Measurements from ENCODE around the gene PDE6B. TPM values are rescaled to one million over a fixed set of nuclear protein-coding genes. Genes with fewer than 3 reads are reported as not detected.
"Not testable (repeated sequence)": the region's sequence is repeated elsewhere in the genome, so short reads cannot be mapped to it uniquely, and the experiment has no call there.

The PDE6B gene
- total RNA-seq, 1 donor from 2014 or later, result 4.2 TPM

DNA sequence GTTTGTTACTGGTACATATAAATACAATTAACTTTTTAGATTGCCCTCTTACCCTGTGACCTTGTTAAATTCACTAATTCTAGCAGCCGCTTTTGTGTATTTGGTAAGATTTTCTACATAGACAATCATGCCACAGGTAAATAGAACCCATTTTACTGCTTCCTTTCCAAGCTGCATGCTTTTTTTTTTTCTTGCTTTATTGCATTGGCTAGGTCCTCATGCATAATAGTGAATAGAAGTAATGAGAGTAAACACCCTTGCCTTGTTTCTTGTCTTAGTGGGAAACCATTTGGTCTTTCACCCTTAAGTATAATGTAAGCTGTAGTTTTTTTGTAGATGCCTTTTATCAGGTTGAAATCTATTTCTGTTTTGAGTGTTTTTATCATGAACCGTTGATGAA is 41.6 kb upstream of the PDE6B start:
- H3K27ac ChIP-seq, result no peak overlapping the region
- H3K4me1 ChIP-seq, result no peaks in the 10 kb centered on the region
- no peaks in the 10 kb centered on the region for H3K9me3 ChIP-seq
- intact Hi-C loops (cut with DNase I), result no loop called here
- no peaks in the 10 kb centered on the region for H3K36me3 ChIP-seq
- TF ChIP-seq POLR2A (IDR thresholded peaks at IDR 0.05) (no peak), POLR2AphosphoS5 (IDR thresholded peaks at IDR 0.05; ENCODE audit: insufficient read depth in 1 of 2, low read depth in 1 of 2) (no peak), CTCF (IDR thresholded peaks at IDR 0.05) (no peak)
- H3K27me3 ChIP-seq, result no peaks in the 10 kb centered on the region
- no peak for DNase-seq (ENCODE audit: extremely low spot score in 2 of 2)
- H3K4me3 ChIP-seq, result no peak overlapping the region

- Histone ChIP-seq H3K4me1 (no peaks in the 10 kb centered on the region), H3K36me3 (no peaks in the 10 kb centered on the region), H3K9me3 (no peaks in the 10 kb centered on the region), H3K4me3 (no peak overlapping the region), H3K27ac (no peak overlapping the region), H3K27me3 (no peaks in the 10 kb centered on the region)
- no peak for TF ChIP-seq POLR2AphosphoS5 (IDR thresholded peaks at IDR 0.05; ENCODE audit: insufficient read depth in 1 of 2, low read depth in 1 of 2)
- TF ChIP-seq CTCF (IDR thresholded peaks at IDR 0.05), result no peak
- TF ChIP-seq POLR2A (IDR thresholded peaks at IDR 0.05), result no peak
- intact Hi-C loops (cut with DNase I), result no loop called here
- DNase-seq (ENCODE audit: extremely low spot score in 2 of 2), result no peak
These were observed 37.6 kb upstream of the PDE6B start for GRCh38 chr4:587671-588350.

- Histone ChIP-seq H3K27ac (no peak overlapping the region), H3K9me3 (no peaks in the 10 kb centered on the region), H3K36me3 (no peaks in the 10 kb centered on the region), H3K4me3 (no peak overlapping the region), H3K4me1 (no peaks in the 10 kb centered on the region), H3K27me3 (no peaks in the 10 kb centered on the region)
- intact Hi-C loops (cut with DNase I), result no loop called here
- TF ChIP-seq POLR2AphosphoS5 (IDR thresholded peaks at IDR 0.05; ENCODE audit: insufficient read depth in 1 of 2, low read depth in 1 of 2), result no peak
- DNase-seq (ENCODE audit: extremely low spot score in 2 of 2), result no peak
These were observed 37.0 kb upstream of the PDE6B start for GRCh38 chr4:588351-588849.

DNA sequence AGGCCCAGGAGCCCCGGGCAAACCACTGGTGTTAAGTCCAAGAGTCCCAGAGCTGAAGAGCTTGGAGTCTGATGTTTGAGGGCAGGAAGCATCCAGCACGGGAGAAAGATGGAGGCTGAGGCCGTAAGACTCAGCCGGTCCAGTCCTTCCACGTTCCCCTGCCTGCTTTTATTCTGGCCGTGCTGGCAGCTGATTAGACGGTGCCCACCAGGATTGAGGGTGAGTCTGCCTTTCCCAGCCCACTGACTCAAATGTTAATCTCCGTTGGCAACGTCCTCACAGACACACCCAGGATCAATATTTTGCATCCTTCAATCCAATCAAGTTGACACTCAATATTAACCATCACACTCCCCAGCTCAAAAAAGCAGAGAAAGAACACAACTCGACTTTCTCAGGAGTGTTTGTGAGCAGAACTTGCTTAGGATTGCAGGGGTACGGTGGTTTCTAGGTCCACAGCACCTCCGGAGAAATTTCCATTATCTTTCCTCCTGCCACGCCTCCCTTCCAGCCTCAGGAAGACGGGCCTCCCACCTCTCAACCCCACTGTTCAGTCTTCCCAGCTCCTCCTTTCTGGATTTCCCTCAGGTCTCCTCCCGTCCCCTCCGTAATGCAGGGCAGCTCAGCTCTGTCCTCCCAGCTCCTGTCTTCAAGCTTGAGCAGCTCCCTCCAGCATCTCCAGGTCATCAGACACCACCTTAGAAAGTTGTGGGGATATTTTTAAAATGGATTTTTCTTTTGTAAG is 36.0 kb upstream of the PDE6B start:
- Histone ChIP-seq H3K36me3 (no peaks in the 10 kb centered on the region), H3K27me3 (no peaks in the 10 kb centered on the region), H3K27ac (no peak overlapping the region), H3K4me1 (no peaks in the 10 kb centered on the region), H3K4me3 (no peak overlapping the region), H3K9me3 (no peaks in the 10 kb centered on the region)
- TF ChIP-seq POLR2AphosphoS5 (IDR thresholded peaks at IDR 0.05; ENCODE audit: insufficient read depth in 1 of 2, low read depth in 1 of 2) (no peak), CTCF (IDR thresholded peaks at IDR 0.05) (no peak), POLR2A (IDR thresholded peaks at IDR 0.05) (no peak)
- DNase-seq (ENCODE audit: extremely low spot score in 2 of 2), result no peak
- intact Hi-C loops (cut with DNase I), result no loop called here

GRCh38 chr4:590313-590841 is 35.0 kb upstream of the PDE6B start:
- Histone ChIP-seq H3K36me3 (no peaks in the 10 kb centered on the region), H3K4me1 (no peaks in the 10 kb centered on the region), H3K27ac (no peak overlapping the region), H3K9me3 (no peaks in the 10 kb centered on the region), H3K27me3 (no peaks in the 10 kb centered on the region), H3K4me3 (no peak overlapping the region)
- DNase-seq (ENCODE audit: extremely low spot score in 2 of 2), result no peak
- TF ChIP-seq CTCF (IDR thresholded peaks at IDR 0.05), result no peak
- TF ChIP-seq POLR2AphosphoS5 (IDR thresholded peaks at IDR 0.05; ENCODE audit: insufficient read depth in 1 of 2, low read depth in 1 of 2), result no peak
- no peak for TF ChIP-seq POLR2A (IDR thresholded peaks at IDR 0.05)
- intact Hi-C loops (cut with DNase I), result no loop called here

DNA sequence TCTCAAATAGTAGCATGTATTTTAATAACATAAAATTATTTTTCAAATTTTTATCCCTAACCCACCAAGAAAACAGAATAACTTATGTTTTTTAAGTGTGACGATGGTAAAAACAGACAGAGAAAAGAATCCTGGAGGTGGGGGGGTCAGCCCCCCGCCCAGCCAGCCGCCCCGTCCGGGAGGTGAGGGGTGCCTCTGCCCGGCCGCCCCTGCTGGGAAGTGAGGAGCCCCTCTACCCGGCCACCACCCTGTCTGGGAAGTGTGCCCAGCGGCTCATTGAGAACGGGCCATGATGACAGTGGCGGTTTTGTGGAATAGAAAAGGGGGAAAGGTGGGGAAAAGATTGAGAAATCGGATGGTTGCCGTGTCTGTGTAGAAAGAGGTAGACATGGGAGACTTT is 33.2 kb upstream of the PDE6B start:
- H3K36me3 ChIP-seq; H3K27me3 ChIP-seq; H3K4me1 ChIP-seq; H3K4me3 ChIP-seq; intact Hi-C loops (cut with DNase I); H3K9me3 ChIP-seq; H3K27ac ChIP-seq; DNase-seq (ENCODE audit: extremely low spot score in 2 of 2): not testable (repeated sequence)
